DMS 273 (cell line): Measurements from ENCODE around the gene MMEL1.
"Not testable (repeated sequence)": the region's sequence is repeated elsewhere in the genome, so short reads cannot be mapped to it uniquely, and the experiment has no call there.

ENCODE experiments used
- DNase-seq: peaks from one replicate; lab custom pipeline; 2025; ENCODE audit not compliant: unreplicated experiment; lab: John Stamatoyannopoulos, UW

The MMEL1 gene

DNA sequence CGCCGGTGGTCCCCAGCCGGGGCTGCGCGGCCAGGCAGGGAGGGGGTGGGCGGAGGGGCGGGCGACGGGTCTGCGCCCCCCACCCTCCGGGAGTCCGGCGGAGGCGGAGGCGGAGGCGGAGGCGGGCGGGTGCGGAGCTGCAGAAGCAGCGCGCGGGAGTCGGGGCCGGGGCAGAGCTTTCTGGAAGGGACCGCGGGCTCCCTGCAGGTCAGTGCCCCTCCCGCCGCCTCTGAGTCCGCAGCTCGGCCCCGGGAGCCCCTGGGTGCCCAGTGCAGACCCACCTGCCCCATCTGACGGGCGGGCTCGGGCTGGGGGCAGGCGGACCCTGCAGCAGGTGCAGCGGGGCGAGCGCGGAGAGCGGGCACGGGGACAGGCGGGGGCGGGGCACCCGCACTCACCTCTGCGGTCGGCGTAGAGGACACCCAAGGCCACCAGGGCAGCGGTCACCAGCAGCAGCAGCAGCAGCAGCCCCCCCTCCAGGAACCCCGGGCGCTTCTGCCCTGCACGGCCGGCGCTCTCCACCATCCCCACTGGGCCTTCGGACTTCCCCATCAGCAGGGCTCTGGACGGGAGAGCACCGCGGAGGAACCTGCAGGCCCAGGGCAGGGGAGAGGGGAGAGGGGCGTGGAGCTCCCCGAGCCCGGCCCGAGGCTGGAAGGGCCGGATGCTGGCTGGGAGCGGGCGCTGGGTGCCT lies 3.7 kb downstream of the MMEL1 start:
- DNase-seq: peak; percentile 25

DNA sequence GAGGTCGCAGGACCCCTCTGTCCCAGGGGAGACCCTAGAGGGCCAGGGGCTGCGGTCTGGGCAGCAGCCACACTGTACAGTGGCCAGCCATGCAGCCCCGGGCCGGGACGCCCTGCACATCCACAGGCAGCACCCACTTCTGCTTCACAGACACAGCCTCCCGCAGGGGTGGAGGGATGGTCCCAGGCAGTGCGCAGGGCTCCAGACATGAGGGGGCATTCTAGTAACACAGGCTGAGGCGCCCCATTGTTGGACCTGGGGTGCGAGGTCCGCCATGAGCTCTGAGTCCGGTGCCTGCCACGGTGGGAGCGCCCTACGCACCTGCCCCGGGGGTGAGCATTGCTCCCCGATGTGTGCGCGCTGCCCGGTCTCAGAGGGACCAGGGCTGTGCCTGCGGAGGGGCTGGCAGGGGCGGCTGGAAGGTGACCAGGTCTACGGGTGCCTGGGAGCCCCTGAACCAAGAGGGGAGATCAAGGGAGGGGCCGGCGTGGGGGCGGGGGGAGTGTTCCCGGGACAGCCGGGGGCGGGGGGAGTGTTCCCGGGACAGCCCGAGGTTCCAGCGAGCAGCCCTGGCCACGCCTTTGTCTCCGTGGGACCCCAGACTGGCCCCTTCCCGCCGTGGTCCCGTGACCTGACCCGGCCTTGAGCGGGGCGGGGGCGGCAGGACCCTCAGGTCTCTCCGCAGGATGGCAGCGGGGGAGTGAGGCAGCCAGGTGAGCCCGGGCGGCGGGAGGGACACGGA lies 4.5 kb downstream of the MMEL1 start:
- no peak for DNase-seq

DNA sequence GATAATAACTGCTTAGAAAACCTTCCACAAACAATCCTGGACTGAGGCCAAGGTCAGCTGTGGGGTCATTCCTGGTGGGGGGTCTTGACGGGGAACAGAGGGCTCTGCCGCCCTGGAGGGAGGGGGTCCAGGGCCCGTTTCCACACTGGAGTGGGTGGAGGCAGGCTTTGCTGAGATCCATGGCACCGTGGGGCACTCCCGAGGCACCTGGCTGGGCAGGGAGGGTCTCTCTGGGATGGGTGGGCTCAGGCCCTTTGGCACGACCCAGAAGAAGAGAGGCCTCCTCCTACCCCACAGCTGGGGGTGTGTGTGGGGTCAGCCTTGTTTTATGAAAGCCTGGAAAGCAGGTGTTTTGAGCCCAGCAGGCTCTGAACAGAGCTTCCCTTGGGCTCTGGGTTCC lies 5.1 kb downstream of the MMEL1 start:
- DNase-seq: no peak

DNA sequence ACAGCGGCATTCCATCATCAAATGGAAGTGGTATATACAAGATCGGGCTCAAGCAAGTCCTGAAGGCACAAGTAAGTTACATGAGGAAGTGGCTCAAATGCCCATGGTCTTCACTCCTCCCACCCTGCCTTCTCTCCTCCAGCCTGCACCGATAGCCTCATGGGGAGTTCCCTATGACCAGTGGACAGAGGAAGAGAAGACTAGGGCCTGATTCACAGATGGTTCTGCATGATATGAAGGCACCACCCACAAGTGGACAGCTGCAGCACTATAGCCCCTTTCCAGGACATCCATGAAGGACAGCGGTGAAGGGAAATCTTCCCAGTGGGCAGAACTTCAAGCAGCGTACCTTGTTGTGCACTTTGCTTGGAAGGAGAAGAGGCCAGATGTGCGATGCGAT lies 7.1 kb downstream of the MMEL1 start:
- not testable (repeated sequence) for DNase-seq

DNA sequence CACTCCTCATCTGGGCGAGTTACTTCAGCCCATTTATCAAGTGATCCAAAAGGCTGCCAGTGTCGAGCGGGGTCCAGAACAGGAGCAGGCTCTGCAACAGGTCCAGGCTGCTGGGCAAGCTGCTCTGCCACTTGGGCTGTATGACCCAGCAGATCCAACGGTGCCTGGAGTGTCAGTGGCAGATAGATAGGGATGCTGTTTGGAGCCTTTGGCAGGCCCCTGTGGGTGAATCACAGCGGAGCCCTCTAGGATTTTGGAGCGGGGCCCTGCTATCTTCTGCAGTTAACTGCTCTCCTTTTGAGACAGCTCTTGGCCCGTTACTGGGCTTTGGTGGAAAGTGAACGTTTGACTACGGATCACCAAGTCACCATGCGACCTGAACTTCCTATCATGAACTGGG lies 7.5 kb downstream of the MMEL1 start:
- DNase-seq: no peak

DNA sequence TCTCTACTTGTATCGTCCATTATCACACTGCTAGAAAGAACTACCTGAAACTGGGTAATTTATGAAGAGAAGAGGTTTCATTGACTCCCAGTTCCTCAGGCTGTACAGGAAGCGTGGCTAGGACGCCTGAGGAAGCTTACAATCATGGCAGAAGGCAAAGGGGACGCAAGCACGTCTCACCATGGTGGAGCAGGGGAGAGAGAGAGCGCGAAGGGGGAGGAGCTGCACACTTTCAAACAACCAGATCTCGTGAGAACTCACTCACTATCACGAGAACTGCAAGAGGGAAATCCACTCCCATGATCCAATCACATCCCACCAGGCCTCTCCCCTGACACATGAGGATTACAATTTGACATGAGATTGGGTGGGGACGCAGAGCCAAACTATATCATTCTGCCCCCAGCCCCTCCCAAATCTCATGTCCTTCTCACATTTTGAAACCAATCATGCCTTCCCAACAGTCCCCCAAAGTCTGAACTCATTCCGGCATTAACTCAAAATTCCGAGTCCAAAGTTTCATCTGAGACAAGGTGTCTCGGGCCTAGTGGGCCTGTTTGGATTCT lies 8.0 kb downstream of the MMEL1 start:
- no peak for DNase-seq

DNA sequence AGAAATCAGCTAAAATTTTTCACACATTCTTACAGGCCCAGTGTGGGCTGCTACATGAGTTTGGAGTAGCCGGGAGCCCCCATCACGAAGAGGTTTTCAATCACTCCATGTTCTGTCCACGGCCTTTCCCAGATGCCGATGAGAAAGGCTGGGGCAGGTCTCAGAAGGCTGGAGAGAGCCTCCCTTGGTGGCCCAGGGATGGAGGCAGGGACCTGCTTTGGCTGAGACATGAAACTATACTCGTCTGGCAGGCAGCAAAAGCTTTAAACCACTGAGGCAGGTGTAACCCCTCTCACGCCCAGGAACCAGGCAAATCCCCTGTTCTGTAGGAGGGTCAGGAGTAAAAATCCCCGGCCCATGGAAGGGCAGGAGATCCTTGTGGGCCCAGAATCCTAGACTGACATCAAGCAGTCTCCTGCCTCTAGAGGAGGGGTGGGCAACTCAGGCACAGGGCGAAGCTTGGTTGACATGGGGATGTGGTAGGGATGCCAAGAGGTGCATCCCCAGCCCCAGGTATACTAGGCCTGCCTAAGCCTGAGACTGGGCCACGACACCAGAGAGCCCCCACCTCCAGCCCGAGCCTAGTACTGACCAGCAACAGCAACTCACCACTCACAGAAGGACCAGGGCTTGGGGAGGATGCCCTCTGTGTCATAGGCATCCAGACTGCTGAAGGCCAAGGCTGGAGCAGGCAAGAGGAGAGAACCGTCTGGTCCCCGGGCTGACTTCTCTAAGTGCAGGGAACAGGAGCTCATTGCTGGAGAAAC lies 9.1 kb downstream of the MMEL1 start:
- no peak for DNase-seq

DNA sequence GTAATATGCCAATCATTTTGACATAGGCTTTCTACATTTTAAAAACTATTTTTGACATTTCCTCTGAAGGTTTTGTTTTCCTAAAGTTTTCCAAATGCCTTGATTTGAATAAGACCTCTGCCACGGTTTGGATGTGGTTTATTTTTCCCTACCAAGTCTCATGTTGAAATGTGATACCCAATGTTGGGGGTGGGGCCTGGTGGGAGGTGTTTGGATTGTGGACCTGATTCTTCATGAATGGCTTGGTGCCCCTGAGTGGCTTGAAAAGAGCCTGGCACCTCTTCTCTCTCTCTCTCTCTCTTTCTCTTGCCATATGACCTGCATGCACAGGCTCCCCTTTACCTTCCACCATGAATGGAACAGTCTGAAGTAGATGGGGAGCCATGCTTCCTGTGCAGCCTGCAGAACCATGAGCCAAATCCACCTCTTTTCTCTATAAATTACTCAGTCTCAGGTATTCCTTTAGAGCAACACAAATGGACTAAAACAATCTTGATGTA lies 14.8 kb downstream of the MMEL1 start:
- DNase-seq: no peak

DNA sequence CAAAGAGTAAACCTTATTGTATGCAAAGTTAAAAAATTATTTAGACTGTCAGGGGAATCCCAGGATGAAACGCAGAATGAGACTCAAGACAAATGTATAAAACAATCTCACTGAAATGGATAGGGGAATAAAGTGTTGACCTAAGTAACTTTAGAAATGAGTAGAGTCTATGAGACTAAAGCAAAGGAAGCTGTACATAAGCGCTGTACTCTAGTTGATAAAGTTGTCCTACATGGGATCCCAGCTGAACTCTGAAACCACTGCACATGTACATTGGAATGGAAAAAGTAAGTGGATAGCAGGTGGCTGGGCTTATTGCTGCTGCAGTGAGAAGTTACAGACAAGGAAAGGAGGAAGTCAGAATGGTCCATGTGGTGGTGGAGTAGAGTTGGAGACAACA lies 18.7 kb downstream of the MMEL1 start:
- DNase-seq: no peak

DNA sequence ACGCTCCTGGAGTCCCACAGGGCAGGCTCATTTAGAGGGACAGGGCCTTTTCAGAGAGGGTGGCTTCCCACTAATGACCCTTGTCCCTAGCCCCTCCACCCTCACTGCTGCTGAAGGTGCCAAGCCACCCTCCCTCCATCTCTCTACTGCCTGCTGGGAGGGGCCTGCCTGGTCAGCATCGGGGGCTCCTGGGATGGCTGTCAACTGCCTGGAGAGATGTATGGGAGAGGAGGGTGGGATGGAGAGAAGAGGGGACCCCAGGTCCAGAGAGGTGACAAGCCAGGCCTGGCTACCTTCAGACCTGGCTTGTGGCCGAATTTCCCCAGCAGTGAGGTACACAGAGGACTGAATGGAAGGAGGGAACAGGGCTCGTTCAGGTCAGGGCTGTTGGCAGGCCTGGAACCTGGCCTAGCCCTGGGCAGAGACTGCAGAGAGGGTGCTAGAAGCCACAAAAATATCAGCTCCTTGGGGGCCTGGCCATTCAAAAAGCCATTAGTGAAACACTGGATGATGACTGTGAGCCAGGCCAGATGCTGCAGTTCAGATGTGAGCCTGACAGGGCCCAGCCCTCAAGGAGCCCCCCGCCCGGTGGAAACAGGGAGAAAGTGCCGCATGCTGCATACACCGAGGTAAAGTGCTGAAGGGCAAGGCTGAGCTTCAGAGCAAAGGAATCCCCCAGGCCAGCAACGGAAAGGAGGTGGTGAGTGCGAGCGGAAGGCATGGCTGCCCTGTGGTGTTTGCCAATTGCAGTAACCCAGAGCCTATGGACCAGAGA lies 20.0 kb downstream of the MMEL1 start:
- DNase-seq: no peak

DNA sequence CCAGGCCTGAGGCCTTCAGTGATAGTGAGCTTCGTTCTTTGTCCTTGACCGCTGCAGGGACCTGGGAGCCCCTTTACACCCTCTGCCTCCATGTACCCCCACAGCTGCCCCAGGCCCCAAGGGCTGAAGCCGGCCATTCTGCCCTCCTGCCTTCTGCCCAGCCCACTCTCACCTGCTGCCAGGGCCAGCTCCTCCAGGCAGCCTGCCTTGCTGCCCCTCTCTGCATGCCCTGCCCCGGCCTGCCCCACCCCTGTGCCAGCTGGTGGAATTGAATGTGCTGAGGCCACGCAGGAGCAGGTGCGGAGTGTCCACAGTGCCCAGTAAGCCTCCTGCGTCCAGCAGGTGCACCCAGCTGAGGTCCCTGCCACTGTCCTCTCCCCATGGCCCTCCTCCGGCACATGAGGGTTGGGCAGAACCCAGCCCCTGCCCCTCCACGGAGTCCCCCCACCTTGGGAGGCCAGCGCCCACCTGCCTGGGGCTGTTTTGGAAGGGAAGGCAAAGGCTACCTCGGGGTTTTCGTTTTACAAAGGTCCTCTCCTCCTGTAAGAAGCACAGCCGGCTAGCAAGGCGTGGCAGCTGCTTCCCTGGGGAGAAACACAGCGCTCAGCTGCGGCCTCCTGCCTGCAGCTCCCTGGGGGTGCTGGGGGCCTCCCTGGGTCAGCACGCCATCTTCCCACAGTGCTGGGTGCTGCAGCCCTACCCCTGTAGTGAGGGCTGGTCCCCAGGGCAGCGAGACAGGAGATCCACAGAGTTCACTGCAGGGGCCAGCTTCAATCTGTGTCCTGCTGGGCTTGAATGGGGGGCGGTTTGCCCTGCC lies 21.0 kb downstream of the MMEL1 start:
- no peak for DNase-seq

DNA sequence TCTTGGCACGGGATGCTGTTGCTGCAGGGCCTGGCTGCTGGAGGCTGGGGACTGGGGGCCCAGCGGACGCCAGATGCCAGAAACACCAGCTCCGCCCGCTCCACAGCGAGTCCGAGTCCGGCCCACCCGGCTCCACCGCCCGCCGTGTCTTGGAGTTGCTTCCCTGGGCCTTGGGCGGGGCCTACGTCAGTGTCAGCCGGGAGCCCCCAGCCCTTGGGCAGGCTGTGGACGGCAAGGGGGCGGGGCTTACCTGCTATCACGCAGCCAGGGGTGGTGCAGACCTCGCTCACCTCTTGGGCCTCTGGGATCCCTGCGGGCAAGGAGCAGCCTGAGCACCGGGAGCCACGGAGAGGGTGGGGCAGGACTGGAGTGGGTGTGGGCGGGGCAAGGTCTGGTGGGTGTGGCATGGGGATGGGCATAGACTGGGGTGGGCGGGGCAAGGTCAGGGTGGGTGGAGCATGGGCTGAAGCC lies 21.8 kb downstream of the MMEL1 start:
- peak; percentile 66 for DNase-seq

DNA sequence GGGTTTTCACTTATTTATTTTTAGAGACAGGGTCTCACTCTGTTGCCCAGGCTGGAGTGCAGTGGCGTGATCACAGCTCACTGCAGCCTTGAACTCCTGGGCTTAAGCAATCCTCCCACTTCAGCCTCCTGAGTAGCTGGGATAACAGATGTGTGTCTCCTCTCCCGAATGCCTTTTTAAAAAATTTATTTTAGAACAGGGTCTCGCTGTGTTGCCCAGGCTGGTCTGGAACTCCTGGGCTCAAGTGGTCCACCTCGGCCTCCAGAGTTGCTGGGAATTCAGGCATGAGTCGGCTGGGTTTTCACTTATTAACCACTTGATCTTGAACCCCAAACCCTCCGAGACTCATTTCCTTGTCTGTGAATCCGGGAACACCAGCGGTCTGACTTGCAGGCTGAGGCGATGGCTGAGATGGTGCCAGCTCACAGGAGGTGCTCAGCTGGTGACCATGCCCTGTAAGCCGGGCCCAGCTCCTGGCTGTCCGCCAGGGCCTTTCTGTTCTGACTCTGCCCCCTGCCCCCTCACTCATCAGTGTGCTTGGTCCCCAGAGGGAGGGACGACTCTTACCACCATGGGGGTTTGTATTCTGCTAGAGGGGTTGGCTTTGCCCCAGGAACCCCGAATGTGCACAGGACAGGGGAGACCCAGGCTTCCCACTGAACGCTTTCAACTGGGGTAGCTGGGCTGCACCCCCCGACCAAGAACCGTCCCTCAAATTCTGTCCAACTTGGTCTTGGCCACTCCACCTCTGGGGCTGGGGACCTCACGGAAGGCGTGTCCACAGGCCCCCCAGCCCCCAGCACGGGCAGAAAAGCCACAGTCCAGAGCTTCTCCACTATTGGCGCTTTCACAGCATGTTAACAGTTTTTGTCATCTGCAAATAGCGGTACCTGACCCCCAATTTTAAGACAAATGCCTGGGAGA lies 22.5 kb downstream of the MMEL1 start:
- peak; percentile 45 for DNase-seq

DNA sequence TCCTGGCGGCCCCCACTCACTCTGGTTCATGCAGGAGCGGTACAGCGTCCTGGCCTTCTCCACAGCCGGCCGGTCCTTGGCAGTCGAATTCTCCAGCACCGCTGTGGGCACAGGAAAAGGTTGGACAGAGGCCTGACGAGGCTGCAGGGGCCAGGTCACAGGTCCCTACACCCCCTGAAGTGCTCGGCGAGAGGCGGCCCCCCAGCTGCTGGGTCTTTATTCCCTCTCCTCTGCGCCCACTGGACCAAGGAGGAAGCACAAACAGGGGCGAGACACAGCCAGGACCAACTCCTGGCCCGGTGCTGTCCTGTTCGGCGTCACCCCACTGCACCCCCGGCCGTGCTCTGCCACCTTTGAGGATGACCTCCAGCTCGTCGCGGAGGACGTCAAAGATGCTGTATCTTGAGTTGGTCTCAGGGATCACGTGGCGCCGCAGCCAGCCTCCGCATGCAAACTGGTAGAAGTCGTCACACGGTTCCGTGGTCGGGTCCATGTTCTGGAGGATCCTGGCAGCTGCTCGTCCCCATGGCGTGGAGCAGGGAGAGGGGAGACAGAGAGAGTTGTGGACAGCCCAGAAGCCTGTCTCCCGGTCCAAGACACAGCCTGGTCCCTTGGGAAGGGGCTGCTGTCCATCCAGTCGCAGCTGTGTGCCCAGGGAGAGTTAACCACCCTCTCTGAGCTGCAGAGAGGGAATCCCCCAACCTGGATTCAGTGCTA lies 23.3 kb downstream of the MMEL1 start:
- no peak for DNase-seq

DNA sequence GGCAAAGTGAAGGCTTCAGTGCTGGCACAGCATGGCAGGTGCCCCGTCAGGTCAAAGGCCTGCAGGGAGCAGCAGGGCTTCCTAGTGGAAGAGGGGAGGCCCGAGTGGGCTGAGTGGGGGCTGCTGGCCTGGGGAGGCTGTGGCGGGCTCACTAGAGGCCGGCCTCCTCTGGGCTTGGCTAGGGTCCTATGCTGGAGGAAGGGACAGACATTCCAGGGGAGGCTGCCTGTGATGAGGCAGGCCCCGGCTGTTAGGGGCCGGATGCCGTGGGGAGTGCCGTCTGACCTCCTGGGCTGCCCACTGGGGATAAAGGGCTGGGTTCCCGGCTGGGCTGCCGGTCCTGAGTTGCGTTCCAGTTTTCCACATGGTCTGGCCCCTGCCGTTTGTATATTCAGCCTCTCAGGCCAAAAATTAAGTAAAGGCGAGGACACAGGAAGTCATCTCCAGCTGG lies 25.1 kb downstream of the MMEL1 start:
- DNase-seq: no peak

DNA sequence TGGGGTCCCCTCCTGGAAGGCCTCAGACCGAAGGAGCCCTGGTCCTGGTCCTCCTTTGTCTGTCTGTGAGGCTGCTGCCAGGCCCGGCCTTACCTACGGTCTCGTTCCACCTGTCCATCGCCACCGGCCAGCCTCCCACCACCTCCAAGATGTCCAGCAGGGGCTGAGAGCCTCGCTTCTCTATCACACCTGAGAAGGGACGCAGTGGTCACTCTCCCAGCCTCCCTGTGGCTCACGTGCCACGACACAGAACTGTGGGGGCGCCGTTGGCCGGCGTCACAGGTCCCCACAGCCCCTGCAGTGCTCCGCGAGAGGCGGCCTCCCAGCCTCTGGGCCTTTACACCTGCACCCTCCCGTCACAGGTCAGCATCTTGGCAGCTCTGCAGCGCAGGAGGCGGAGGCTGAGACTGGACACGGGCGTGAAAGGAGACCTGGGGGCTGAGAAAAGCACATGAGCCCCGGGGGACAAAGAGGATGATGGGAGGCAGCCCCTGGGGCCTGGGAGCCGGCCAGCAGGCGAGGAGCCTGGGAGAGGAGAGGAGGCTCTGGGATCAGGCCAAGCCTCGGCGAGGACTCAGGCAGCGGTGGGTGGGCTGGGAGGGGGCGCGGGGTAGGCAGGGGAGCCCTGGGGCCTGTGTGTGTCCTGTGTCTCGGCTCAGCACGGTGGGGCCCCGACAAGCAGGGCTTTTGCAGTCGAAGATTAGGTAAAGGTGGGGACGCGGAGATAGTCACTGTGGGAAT lies 25.8 kb downstream of the MMEL1 start:
- DNase-seq: no peak

DNA sequence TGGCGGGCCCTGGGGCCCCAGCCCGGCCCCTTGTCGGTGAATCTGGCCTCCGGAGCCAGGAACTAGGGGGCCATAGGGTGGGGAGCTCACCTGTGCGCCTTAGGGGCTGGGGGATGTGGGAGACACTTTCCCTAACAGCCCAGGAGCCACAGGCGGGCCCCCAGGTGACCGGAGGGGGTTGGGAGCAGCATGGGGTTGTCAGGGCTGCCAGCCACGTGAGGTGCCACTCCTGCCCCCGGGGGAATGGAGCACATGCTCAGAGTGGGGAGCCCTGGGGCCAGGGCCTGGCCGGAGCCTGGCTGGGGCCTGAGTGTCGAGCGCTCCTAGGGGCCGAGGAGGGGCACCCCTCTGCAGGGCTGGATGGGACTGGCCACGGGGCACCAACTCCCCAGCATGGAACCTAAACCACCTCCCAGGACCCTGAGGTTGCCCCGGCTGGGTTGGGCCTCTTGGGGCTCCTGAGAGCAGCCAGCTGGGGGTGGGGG lies 26.4 kb downstream of the MMEL1 start:
- DNase-seq: no peak
